Mesothelial cell of epicardium (in vitro differentiated cells): ENCODE data around the gene SETBP1. TPM values are rescaled to one million over a fixed set of nuclear protein-coding genes. Genes with fewer than 3 reads are reported as not detected.

Source experiments
- DNase-seq, 2 experiments: peaks; one replicate each; pipeline ENCODE4 v3.0.0; 2021; ENCODE audit warnings: low spot score in 2 of 2; ENCODE audit not compliant: unreplicated experiment in 2 of 2
- H3K27ac Mint-ChIP-seq: 2 replicates; pipeline ENCODE4 v1.8.0; 2021; ENCODE audit warnings: mixed read lengths
- H3K27me3 Mint-ChIP-seq: 2 replicates; pipeline ENCODE4 v1.8.0; 2021; ENCODE audit warnings: low read depth, mixed read lengths
- H3K36me3 Mint-ChIP-seq: 2 replicates; pipeline ENCODE4 v1.8.0; 2021; ENCODE audit warnings: mixed read lengths
- H3K4me1 Mint-ChIP-seq: 2 replicates; pipeline ENCODE4 v1.8.0; 2021; ENCODE audit warnings: mixed read lengths
- H3K4me3 Mint-ChIP-seq: 2 replicates; pipeline ENCODE4 v1.8.0; 2021; ENCODE audit warnings: mild to moderate bottlenecking, moderate library complexity, mixed read lengths
- H3K9me3 Mint-ChIP-seq: 2 replicates; pipeline ENCODE4 v1.8.0; 2021; ENCODE audit warnings: mixed read lengths
- CTCF ChIP-seq: fragments of 200-600 bp; sonication (generic); IDR thresholded peaks from one replicate; pipeline ENCODE4 v1.5.0; 2021; ENCODE audit warnings: antibody characterized with exemption; ENCODE audit not compliant: unreplicated experiment
- total RNA-seq: library from RNA; stranded (reverse); gene quantifications from 3 replicates; pipeline ENCODE4 v1.2.1, GENCODE V29; 2021

SETBP1 gene
- total RNA-seq, 1 donor from 2014 or later, result 47.7 TPM

GRCh38 chr18:45056926-45057325 is 376.2 kb downstream of the SETBP1 start:
- Mint-ChIP-seq H3K27ac (no peak overlapping the region), H3K9me3 (no peaks in the 10 kb centered on the region), H3K27me3 (no peaks in the 10 kb centered on the region), H3K4me3 (no peak overlapping the region), H3K36me3 (peaks cover 2% of the 10 kb centered on the region), H3K4me1 (peaks cover 6% of the 10 kb centered on the region)
- no peak for DNase-seq
- TF ChIP-seq CTCF, result no peak

- no peak for DNase-seq
- Mint-ChIP-seq H3K9me3 (no peaks in the 10 kb centered on the region), H3K36me3 (peaks cover 10% of the 10 kb centered on the region), H3K4me3 (no peak overlapping the region), H3K27me3 (no peaks in the 10 kb centered on the region), H3K27ac (no peak overlapping the region), H3K4me1 (peaks cover 6% of the 10 kb centered on the region)
- TF ChIP-seq CTCF, result no peak
Measured at GRCh38 chr18:45057955-45058600, 377.4 kb downstream of the SETBP1 start.

GRCh38 chr18:45059695-45060094 is 379.0 kb downstream of the SETBP1 start:
- DNase-seq, result no peak
- H3K27ac Mint-ChIP-seq, result no peak overlapping the region
- TF ChIP-seq CTCF, result no peak
- peaks cover 18% of the 10 kb centered on the region for H3K36me3 Mint-ChIP-seq
- peaks cover 6% of the 10 kb centered on the region for H3K4me1 Mint-ChIP-seq
- no peaks in the 10 kb centered on the region for H3K27me3 Mint-ChIP-seq
- H3K4me3 Mint-ChIP-seq, result no peak overlapping the region
- no peaks in the 10 kb centered on the region for H3K9me3 Mint-ChIP-seq

GRCh38 chr18:45060102-45060501 is 379.4 kb downstream of the SETBP1 start:
- Mint-ChIP-seq H3K27ac (no peak overlapping the region), H3K4me1 (peaks cover 6% of the 10 kb centered on the region), H3K27me3 (no peaks in the 10 kb centered on the region), H3K36me3 (peaks cover 18% of the 10 kb centered on the region), H3K4me3 (no peak overlapping the region), H3K9me3 (no peaks in the 10 kb centered on the region)
- no peak for TF ChIP-seq CTCF
- DNase-seq, result no peak

- H3K9me3 Mint-ChIP-seq, result no peaks in the 10 kb centered on the region
- peaks cover 22% of the 10 kb centered on the region for H3K36me3 Mint-ChIP-seq
- H3K4me1 Mint-ChIP-seq, result peaks cover 6% of the 10 kb centered on the region
- H3K4me3 Mint-ChIP-seq, result no peak overlapping the region
- TF ChIP-seq CTCF, result no peak
- no peak overlapping the region for H3K27ac Mint-ChIP-seq
- no peaks in the 10 kb centered on the region for H3K27me3 Mint-ChIP-seq
- no peak for DNase-seq
Measured at GRCh38 chr18:45061359-45061758, 380.7 kb downstream of the SETBP1 start.
